Liver (tissue), 3 donors: ENCODE results near the gene ABHD12B.

Source experiments
- CTCF ChIP-seq: fragments of 150-350 bp; IDR thresholded peaks from 2 replicates; pipeline ENCODE4 v1.5.1; 2017; ENCODE audit warnings: improper control_type of control experiment, low read depth, low read length; ENCODE audit not compliant: missing input control
- JUND ChIP-seq, 2 donors: IDR thresholded peaks; 2 replicates each; pipeline ENCODE4 v1.6.1; 2016; ENCODE audit warnings: antibody characterized with exemption in 2 of 2
- MAX ChIP-seq: IDR thresholded peaks from 2 replicates; pipeline ENCODE4 v1.6.1; 2016; ENCODE audit warnings: antibody characterized with exemption
- REST ChIP-seq: IDR thresholded peaks from 2 replicates; pipeline ENCODE4 v1.6.1; 2016; ENCODE audit warnings: antibody characterized with exemption, mild to moderate bottlenecking
- SP1 ChIP-seq: IDR thresholded peaks from 2 replicates; pipeline ENCODE4 v1.6.1; 2018; ENCODE audit warnings: antibody characterized with exemption, mild to moderate bottlenecking
- donor health status: healthy.
- donor health status: healthy.

GRCh38 chr14:50826681-50827080, 45.2 kb upstream of the ABHD12B start:
- TF ChIP-seq CTCF (no peak), SP1 (no peak), JUND (IDR thresholded peaks at IDR 0.05) (no peak), MAX (no peak), REST (no peak)
